ENCODE data around the gene SPIRE1.
"Not testable (repeated sequence)": the region's sequence is repeated elsewhere in the genome, so short reads cannot be mapped to it uniquely, and the experiment has no call there.

SPIRE1 gene

GRCh38 chr18:12599966-12600365, 57.9 kb downstream of the SPIRE1 start:
- DNase-seq (ENCODE audit: low read depth in 3 of 3, low spot score in 1 of 3): no peak

GRCh38 chr18:12599543-12599942, 58.4 kb downstream of the SPIRE1 start:
- no peak for DNase-seq (ENCODE audit: low read depth in 3 of 3, low spot score in 1 of 3)

- no peak for DNase-seq (ENCODE audit: low read depth in 3 of 3, low spot score in 1 of 3)
Observed at GRCh38 chr18:12598181-12598930, 59.6 kb downstream of the SPIRE1 start.

- no peak for DNase-seq (ENCODE audit: low read depth in 3 of 3, low spot score in 1 of 3)
Observed at GRCh38 chr18:12597760-12598159, 60.1 kb downstream of the SPIRE1 start.

GRCh38 chr18:12595571-12596255, 62.2 kb downstream of the SPIRE1 start:
- DNase-seq (ENCODE audit: low read depth in 3 of 3, low spot score in 1 of 3): no peak

GRCh38 chr18:12593866-12594265, 64.0 kb downstream of the SPIRE1 start:
- DNase-seq (ENCODE audit: low read depth in 3 of 3, low spot score in 1 of 3): no peak

- DNase-seq (ENCODE audit: low read depth in 3 of 3, low spot score in 1 of 3): no peak
Observed at GRCh38 chr18:12592597-12593127, 65.2 kb downstream of the SPIRE1 start.

GRCh38 chr18:12589448-12589847, 68.5 kb downstream of the SPIRE1 start:
- no peak for DNase-seq (ENCODE audit: low read depth in 3 of 3, low spot score in 1 of 3)

GRCh38 chr18:12586956-12587355, 71.0 kb downstream of the SPIRE1 start:
- DNase-seq (ENCODE audit: low read depth in 3 of 3, low spot score in 1 of 3): no peak

GRCh38 chr18:12585218-12585617, 72.7 kb downstream of the SPIRE1 start:
- no peak for DNase-seq (ENCODE audit: low read depth in 3 of 3, low spot score in 1 of 3)

- DNase-seq (ENCODE audit: low read depth in 3 of 3, low spot score in 1 of 3): no peak
Observed at GRCh38 chr18:12580630-12581342, 77.1 kb downstream of the SPIRE1 start.

GRCh38 chr18:12579775-12580174, 78.1 kb downstream of the SPIRE1 start:
- DNase-seq (ENCODE audit: low read depth in 3 of 3, low spot score in 1 of 3): no peak

GRCh38 chr18:12577848-12578247, 80.1 kb downstream of the SPIRE1 start:
- no peak for DNase-seq (ENCODE audit: low read depth in 3 of 3, low spot score in 1 of 3)

- DNase-seq (ENCODE audit: low read depth in 3 of 3, low spot score in 1 of 3): no peak
Observed at GRCh38 chr18:12574494-12575185, 83.3 kb downstream of the SPIRE1 start.

GRCh38 chr18:12571630-12572029, 86.3 kb downstream of the SPIRE1 start:
- no peak for DNase-seq (ENCODE audit: low read depth in 3 of 3, low spot score in 1 of 3)

- DNase-seq (ENCODE audit: low read depth in 3 of 3, low spot score in 1 of 3): no peak
Observed at GRCh38 chr18:12569791-12570190, 88.1 kb downstream of the SPIRE1 start.

GRCh38 chr18:12567849-12568248, 90.1 kb downstream of the SPIRE1 start:
- no peak for DNase-seq (ENCODE audit: low read depth in 3 of 3, low spot score in 1 of 3)

GRCh38 chr18:12564861-12565260, 93.0 kb downstream of the SPIRE1 start:
- no peak for DNase-seq (ENCODE audit: low read depth in 3 of 3, low spot score in 1 of 3)

GRCh38 chr18:12564378-12564777, 93.5 kb downstream of the SPIRE1 start:
- DNase-seq (ENCODE audit: low read depth in 3 of 3, low spot score in 1 of 3): no peak

GRCh38 chr18:12560600-12560999, 97.3 kb downstream of the SPIRE1 start:
- DNase-seq (ENCODE audit: low read depth in 3 of 3, low spot score in 1 of 3): not testable (repeated sequence)

GRCh38 chr18:12559319-12559718, 98.6 kb downstream of the SPIRE1 start:
- no peak for DNase-seq (ENCODE audit: low read depth in 3 of 3, low spot score in 1 of 3)
